ENCODE data around the gene ADGRL3.

ADGRL3 gene

DNA sequence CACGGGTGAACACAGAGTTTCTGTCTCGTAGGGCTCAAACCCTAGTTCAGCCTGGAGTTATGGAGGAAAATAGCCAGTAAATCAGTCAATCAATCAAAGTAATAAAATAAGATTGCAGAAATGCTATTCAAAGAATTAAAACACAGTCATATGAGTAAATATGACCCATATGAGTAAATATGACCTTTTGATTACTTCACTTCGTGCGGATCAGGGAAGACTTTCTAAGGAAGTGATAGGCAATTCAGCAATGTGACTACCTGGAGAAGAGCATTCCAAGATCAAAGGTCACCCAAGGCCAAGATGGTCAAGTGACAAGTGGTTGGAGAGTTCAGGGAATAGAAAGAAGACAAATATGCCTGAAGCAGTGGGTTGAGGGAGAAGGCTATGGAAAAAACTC, 722.6 kb downstream of the ADGRL3 start:
- TF ChIP-seq, protein P1, sequence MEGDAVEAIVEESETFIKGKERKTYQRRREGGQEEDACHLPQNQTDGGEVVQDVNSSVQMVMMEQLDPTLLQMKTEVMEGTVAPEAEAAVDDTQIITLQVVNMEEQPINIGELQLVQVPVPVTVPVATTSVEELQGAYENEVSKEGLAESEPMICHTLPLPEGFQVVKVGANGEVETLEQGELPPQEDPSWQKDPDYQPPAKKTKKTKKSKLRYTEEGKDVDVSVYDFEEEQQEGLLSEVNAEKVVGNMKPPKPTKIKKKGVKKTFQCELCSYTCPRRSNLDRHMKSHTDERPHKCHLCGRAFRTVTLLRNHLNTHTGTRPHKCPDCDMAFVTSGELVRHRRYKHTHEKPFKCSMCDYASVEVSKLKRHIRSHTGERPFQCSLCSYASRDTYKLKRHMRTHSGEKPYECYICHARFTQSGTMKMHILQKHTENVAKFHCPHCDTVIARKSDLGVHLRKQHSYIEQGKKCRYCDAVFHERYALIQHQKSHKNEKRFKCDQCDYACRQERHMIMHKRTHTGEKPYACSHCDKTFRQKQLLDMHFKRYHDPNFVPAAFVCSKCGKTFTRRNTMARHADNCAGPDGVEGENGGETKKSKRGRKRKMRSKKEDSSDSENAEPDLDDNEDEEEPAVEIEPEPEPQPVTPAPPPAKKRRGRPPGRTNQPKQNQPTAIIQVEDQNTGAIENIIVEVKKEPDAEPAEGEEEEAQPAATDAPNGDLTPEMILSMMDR (IDR thresholded peaks at IDR 0.05; ENCODE audit: borderline replicate concordance, control extremely low read depth, extremely low read depth, insufficient read depth, missing control alignments) = no peak
- in situ Hi-C loops (cut with MboI; ENCODE audit: low sequenced_read_pairs, unreplicated experiment) = no loop called here
- DNase-seq (ENCODE audit: low spot score) = no peak

DNA sequence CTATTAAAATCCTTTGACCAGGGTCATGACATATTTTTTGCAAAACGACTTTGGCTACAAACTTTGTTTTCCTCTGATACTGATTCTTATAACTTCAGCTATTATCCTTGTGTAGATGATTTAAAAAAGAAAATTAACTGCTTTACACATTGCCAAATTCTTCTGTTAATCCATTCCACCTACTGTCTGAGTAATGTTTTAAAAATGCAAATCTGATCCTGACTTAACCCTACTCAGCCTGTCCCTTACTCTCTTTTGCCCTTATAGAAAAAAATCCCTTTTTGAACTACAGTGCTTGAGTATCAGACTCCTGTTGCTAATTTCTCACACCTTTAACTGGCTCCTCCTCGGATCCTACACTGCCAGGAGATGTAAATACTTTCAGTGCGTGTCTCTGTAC, 723.1 kb downstream of the ADGRL3 start:
- TF ChIP-seq, protein P1 (IDR thresholded peaks at IDR 0.05; ENCODE audit: borderline replicate concordance, control extremely low read depth, extremely low read depth, insufficient read depth, missing control alignments) = no peak
- in situ Hi-C loops (cut with MboI; ENCODE audit: low sequenced_read_pairs, unreplicated experiment) = no loop called here

DNA sequence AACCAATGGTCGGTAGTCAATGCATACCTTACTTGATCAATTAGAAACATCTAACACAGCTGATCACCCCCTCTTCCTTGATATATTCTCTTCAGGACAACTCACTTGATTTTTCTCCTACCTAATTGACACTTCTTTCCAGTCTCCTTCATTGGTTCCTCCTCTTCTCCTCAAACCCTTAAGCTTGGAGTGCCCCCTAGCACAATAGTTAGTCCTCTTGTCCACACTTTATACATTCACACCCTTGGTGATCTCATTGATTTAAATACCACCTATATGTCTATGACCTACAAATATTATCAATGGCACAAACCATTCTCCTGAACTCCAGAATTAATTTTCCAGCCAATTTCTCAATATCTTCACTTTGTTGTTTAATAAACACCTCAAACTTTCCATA, 724.0 kb downstream of the ADGRL3 start:
- TF ChIP-seq, protein P1 (IDR thresholded peaks at IDR 0.05; ENCODE audit: borderline replicate concordance, control extremely low read depth, extremely low read depth, insufficient read depth, missing control alignments) = no peak
- in situ Hi-C loops (cut with MboI; ENCODE audit: low sequenced_read_pairs, unreplicated experiment) = no loop called here
- no peak for DNase-seq (ENCODE audit: low spot score)

More for the DNA sequence above, 723.1 kb downstream of the ADGRL3 start:
- no peak for DNase-seq (ENCODE audit: low spot score)

DNA sequence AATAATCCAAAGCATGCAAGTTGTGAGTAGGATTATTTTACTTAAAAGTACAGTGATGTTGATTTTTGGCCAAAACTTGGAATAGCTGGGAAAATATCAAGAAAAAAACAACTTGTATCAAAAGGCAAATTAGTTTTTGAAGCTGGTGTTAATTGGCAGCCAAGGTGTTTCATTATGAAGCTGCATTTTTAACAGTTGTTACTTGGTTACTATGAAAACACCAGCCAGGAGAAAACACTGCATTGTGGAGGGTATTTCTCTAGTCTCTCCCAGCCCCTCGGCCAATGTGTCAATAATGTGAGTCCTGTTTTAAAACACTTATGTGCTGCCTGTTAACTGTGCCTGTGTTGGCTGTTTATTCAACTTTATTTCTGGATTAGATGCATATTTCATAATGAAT, 733.4 kb downstream of the ADGRL3 start:
- no peak for DNase-seq (ENCODE audit: low spot score)
- TF ChIP-seq, protein P1 (IDR thresholded peaks at IDR 0.05; ENCODE audit: borderline replicate concordance, control extremely low read depth, extremely low read depth, insufficient read depth, missing control alignments) = no peak
- in situ Hi-C loops (cut with MboI; ENCODE audit: low sequenced_read_pairs, unreplicated experiment) = no loop called here

DNA sequence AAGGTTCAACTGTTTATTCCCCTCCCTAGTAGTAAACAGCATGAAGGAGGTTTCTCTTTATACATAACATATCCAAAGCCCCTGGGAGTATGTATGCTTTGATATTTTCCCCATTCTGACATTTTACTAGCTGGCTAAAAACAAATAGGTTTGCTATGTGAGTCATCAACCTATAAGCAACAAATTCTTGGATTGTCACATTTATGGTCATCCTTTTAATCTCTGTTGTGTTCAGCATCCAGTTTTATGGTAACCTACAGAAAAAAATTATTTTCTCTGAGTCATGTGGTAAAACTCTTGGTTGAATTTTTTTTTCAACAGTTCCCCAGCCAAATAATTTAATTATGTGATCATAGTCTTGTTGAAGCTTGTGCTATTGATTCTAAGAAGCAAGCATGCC, 734.1 kb downstream of the ADGRL3 start:
- DNase-seq (ENCODE audit: low spot score) = no peak
- TF ChIP-seq, protein P1 (IDR thresholded peaks at IDR 0.05; ENCODE audit: borderline replicate concordance, control extremely low read depth, extremely low read depth, insufficient read depth, missing control alignments) = no peak
- in situ Hi-C loops (cut with MboI; ENCODE audit: low sequenced_read_pairs, unreplicated experiment) = no loop called here

DNA sequence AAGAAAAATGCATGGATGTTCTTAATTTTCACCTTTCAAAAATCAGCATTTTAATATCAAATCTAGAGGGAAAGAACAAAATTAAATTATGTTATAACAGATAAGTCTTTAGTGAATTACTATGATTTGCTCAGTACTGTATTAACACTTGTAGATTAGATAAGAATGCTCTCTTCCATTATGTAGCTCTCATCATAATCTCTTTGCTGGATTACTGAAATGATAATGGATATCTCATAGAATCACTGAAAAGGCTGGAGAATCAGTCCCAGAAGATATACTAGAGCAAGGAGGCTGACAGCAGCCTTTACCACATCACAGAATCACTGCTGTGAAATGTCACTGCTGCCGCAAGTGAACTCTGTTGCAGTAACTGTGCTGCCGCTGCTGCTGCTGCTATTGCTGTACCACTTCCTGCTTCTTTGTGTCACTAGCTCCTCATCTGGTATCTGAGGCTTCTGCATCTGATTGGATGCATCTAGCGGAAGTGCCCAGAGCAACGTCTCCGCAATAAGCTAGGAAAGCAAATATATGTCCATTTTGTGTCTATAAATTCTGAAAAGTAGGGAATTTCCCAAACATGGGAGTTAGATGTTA, 738.2 kb downstream of the ADGRL3 start:
- TF ChIP-seq, protein P1 (IDR thresholded peaks at IDR 0.05; ENCODE audit: borderline replicate concordance, control extremely low read depth, extremely low read depth, insufficient read depth, missing control alignments) = no peak
- DNase-seq (ENCODE audit: low spot score) = no peak
- in situ Hi-C loops (cut with MboI; ENCODE audit: low sequenced_read_pairs, unreplicated experiment) = no loop called here
